RWPE1 (cell line): Measurements from ENCODE around the gene RGS6.

Experiments
- CTCF ChIA-PET: fragments of 350-600 bp; sonication (Branson Sonifier 250); formaldehyde crosslinking; extraction: SDS; loops from one replicate; lab custom pipeline; 2021; lab: Yijun Ruan, JAX
- POLR2A ChIA-PET: fragments of 400-600 bp; formaldehyde crosslinking; extraction: SDS; loops from one replicate; lab custom pipeline; 2020; ENCODE audit warnings: antibody characterized with exemption; ENCODE audit not compliant: low non-redundant PET; lab: Yijun Ruan, JAX
- DNase-seq: peaks from one replicate; pipeline ENCODE4 v3.0.0; 2012; ENCODE audit warnings: low spot score
- H3K27ac ChIP-seq: fragments of 450-650 bp; 2 replicates; pipeline ENCODE4 v1.5.1; 2017
- CTCF ChIP-seq: fragments of 450-650 bp; conservative IDR thresholded peaks from 2 replicates; pipeline ENCODE4 v1.5.1; 2017; ENCODE audit warnings: low read depth, mild to moderate bottlenecking

RGS6 gene

DNA sequence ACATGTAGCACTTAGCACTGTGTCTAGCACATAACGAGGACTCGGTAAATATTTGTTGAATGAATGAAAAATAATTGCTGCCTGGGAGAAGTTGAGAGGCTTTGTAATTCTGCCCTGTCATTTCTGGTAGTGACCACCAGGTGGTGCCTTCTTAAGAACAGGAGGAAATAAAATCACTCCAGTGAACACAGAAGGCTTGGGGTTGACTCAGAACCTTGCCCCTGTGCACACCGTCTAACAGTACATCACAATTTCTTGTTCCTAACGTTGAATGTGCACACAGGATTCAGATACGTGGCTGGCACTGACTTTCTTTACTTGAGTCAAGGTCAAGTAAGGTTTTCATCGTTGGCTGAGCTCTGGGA, 91.8 kb downstream of the RGS6 start:
- POLR2A ChIA-PET: no interaction called here
- peak; percentile 19 for DNase-seq
- CTCF ChIA-PET: no interaction called here
- no peak overlapping the region for H3K27ac ChIP-seq
- TF ChIP-seq CTCF: peak; percentile 15; the same call in 1 of the 2 replicates

DNA sequence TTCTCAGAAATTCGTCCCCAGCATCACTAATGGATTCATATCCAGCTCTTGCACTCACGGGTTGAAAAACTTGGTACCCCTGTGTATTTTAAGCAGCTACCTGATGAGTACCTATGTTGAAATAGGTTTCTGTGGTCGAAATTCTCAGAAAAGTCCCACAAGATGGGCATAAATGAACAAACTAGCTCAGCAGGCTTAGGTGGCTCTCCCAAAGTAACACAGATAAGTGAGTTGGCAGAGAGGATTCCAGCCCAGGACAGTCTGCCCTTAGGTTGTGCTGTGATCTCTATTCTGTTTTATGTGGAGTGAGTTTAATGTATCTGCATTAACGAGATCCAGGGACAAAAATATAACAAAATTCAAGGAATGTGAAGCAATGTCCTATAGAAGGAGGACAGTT, 92.3 kb downstream of the RGS6 start:
- CTCF ChIA-PET: no interaction called here
- POLR2A ChIA-PET: no interaction called here
- DNase-seq: no peak
- TF ChIP-seq CTCF: no peak
- H3K27ac ChIP-seq: no peak overlapping the region

DNA sequence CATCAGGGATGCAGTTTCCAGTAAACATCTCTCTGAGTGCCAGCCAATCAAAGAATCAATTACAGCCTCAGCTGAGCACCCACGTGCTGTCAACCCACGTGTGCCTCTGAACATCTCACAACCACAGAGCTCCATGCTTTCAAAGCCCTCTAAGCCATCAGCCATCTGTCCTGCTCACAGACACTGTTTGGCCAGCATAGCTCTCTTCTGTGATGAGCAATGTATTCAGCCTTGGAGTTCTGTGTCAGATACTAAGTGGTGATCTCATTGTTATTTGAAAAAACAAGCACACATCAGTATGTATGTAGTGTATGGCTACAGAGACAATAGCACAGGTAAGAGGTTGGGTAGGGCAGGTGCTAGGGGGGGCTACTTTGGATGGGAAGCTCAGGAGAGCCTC, 94.3 kb downstream of the RGS6 start:
- ChIA-PET CTCF (no interaction called here), POLR2A (no interaction called here)
- no peak overlapping the region for H3K27ac ChIP-seq
- no peak for TF ChIP-seq CTCF
- DNase-seq: no peak

GRCh38 chr14:72027061-72027460, 94.8 kb downstream of the RGS6 start:
- ChIA-PET POLR2A (no interaction called here), CTCF (no interaction called here)
- no peak overlapping the region for H3K27ac ChIP-seq
- DNase-seq: no peak
- TF ChIP-seq CTCF: no peak

GRCh38 chr14:72033365-72033764, 101.1 kb downstream of the RGS6 start:
- H3K27ac ChIP-seq: no peak overlapping the region
- CTCF ChIA-PET: no interaction called here
- DNase-seq: no peak
- no peak for TF ChIP-seq CTCF
- POLR2A ChIA-PET: no interaction called here

- ChIA-PET POLR2A (no interaction called here), CTCF (no interaction called here)
- no peak for DNase-seq
- no peak overlapping the region for H3K27ac ChIP-seq
- no peak for TF ChIP-seq CTCF
Observed at GRCh38 chr14:72040528-72040927, 108.3 kb downstream of the RGS6 start.

DNA sequence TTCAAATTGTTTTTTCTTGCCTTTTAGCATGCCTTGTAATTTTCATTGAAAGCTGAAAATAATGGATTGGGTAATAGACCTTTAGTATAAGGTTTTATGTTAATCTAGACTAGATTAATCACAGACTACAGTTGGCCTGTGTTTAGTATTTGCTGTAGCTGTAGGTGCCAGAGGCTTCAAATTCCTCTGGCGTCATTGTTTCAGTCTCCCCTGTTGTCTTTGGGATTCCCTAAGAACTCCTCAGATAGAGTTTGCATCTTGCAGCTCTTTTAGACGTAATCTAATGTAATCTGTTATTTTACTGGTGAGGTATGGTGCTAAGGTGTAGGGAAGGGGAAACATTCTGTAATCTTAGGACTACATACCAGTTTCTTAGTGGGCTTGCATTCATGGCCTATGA, 113.0 kb downstream of the RGS6 start:
- no peak for TF ChIP-seq CTCF
- CTCF ChIA-PET: interaction anchor here (0.6 kb wide), 1 partner anchor 137 kb away, joined by 3 read pairs; no protein-coding TSS in a partner anchor

More for the DNA sequence above, 113.0 kb downstream of the RGS6 start:
- no peak for DNase-seq
- no peak overlapping the region for H3K27ac ChIP-seq
- POLR2A ChIA-PET: no interaction called here
